Mucosa of rectum (tissue), 2 donors: ENCODE data around the gene GCG.

Experiments used
- H3K27ac ChIP-seq, 2 donors: one replicate each; pipeline ENCODE4 v1.7.0; 2013; ENCODE audit warnings: inconsistent platforms in 2 of 2, low read depth in 2 of 2, low read length in 2 of 2
- H3K27me3 ChIP-seq, 2 donors: one replicate each; pipeline ENCODE4 v1.7.0; 2013; ENCODE audit warnings: low read length in 2 of 2; ENCODE audit not compliant: control insufficient read depth in 2 of 2, insufficient read depth in 2 of 2
- H3K36me3 ChIP-seq, 2 donors: one replicate each; pipeline ENCODE4 v1.7.0; 2013; ENCODE audit warnings: low read length in 2 of 2; ENCODE audit not compliant: control insufficient read depth in 2 of 2, insufficient read depth in 2 of 2
- H3K4me1 ChIP-seq, 2 donors: one replicate each; pipeline ENCODE4 v1.7.0; 2013; ENCODE audit warnings: low read length in 2 of 2, mild to moderate bottlenecking in 1 of 2; ENCODE audit not compliant: control insufficient read depth in 2 of 2, insufficient read depth in 2 of 2
- H3K4me3 ChIP-seq, 2 donors: one replicate each; pipeline ENCODE4 v1.7.0; 2013; ENCODE audit warnings: low read length in 2 of 2
- H3K9ac ChIP-seq, 2 donors: one replicate each; pipeline ENCODE4 v1.7.0; 2013; ENCODE audit warnings: low read length in 2 of 2, low read depth in 1 of 2, mild to moderate bottlenecking in 1 of 2
- H3K9me3 ChIP-seq, 2 donors: one replicate each; pipeline ENCODE4 v1.7.0; 2013; ENCODE audit warnings: low read length in 2 of 2; ENCODE audit not compliant: control insufficient read depth in 2 of 2
- donor health status: healthy.
- donor health status: Normal muscosa, but diverticular disease.

GCG gene

GRCh38 chr2:162152147-162152546 lies at the start of gene GCG:
GCG (minus strand) TSS chr2:162152247; CDS start chr2:162149178, 3,069 bp downstream.
- Histone ChIP-seq H3K4me1 (peaks cover 0 to 2% of the 10 kb centered on the region in 2 donors), H3K36me3 (no peaks in the 10 kb centered on the region), H3K9me3 (no peaks in the 10 kb centered on the region), H3K9ac (no peak within 1 kb of the TSS), H3K27ac (no peak within 1 kb of the TSS), H3K27me3 (no peaks in the 10 kb centered on the region), H3K4me3 (no peak within 1 kb of the TSS)

GRCh38 chr2:162200636-162201035 lies 48.6 kb upstream of the GCG start:
- Histone ChIP-seq H3K27me3 (no peaks in the 10 kb centered on the region), H3K36me3 (no peaks in the 10 kb centered on the region), H3K4me3 (no peak overlapping the region), H3K4me1 (no peaks in the 10 kb centered on the region), H3K9me3 (no peaks in the 10 kb centered on the region), H3K9ac (no peak overlapping the region), H3K27ac (no peak overlapping the region)

- no peak overlapping the region for H3K4me3 ChIP-seq
- no peaks in the 10 kb centered on the region for H3K36me3 ChIP-seq
- H3K9ac ChIP-seq, result no peak overlapping the region
- no peaks in the 10 kb centered on the region for H3K27me3 ChIP-seq
- no peaks in the 10 kb centered on the region for H3K4me1 ChIP-seq
- no peak overlapping the region for H3K27ac ChIP-seq
- H3K9me3 ChIP-seq, result no peaks in the 10 kb centered on the region
These were observed 47.9 kb upstream of the GCG start for GRCh38 chr2:162199913-162200312.

GRCh38 chr2:162198239-162198638 lies 46.2 kb upstream of the GCG start:
- Histone ChIP-seq H3K4me3 (no peak overlapping the region), H3K27ac (no peak overlapping the region), H3K9ac (no peak overlapping the region), H3K27me3 (no peaks in the 10 kb centered on the region), H3K36me3 (no peaks in the 10 kb centered on the region), H3K4me1 (no peaks in the 10 kb centered on the region), H3K9me3 (no peaks in the 10 kb centered on the region)

GRCh38 chr2:162197069-162197825 lies 45.2 kb upstream of the GCG start:
- Histone ChIP-seq H3K4me1 (no peaks in the 10 kb centered on the region), H3K27ac (no peak overlapping the region), H3K27me3 (no peaks in the 10 kb centered on the region), H3K9me3 (no peaks in the 10 kb centered on the region), H3K36me3 (no peaks in the 10 kb centered on the region), H3K4me3 (no peak overlapping the region), H3K9ac (no peak overlapping the region)

GRCh38 chr2:162196638-162197037 lies 44.6 kb upstream of the GCG start:
- H3K9me3 ChIP-seq, result no peaks in the 10 kb centered on the region
- H3K27me3 ChIP-seq, result no peaks in the 10 kb centered on the region
- H3K36me3 ChIP-seq, result no peaks in the 10 kb centered on the region
- no peak overlapping the region for H3K27ac ChIP-seq
- no peak overlapping the region for H3K4me3 ChIP-seq
- H3K9ac ChIP-seq, result no peak overlapping the region
- H3K4me1 ChIP-seq, result no peaks in the 10 kb centered on the region

GRCh38 chr2:162188451-162188850 lies 36.4 kb upstream of the GCG start:
- Histone ChIP-seq H3K9me3 (no peaks in the 10 kb centered on the region), H3K9ac (no peak overlapping the region), H3K27ac (no peak overlapping the region)

GRCh38 chr2:162185541-162186232 lies 33.6 kb upstream of the GCG start:
- H3K36me3 ChIP-seq, result no peaks in the 10 kb centered on the region
- no peak overlapping the region for H3K4me3 ChIP-seq
- no peak overlapping the region for H3K9ac ChIP-seq
- H3K4me1 ChIP-seq, result peaks cover 0 to 7% of the 10 kb centered on the region in 2 donors
- H3K27ac ChIP-seq, result no peak overlapping the region
- H3K27me3 ChIP-seq, result no peaks in the 10 kb centered on the region
- H3K9me3 ChIP-seq, result no peaks in the 10 kb centered on the region

More at GRCh38 chr2:162188451-162188850, 36.4 kb upstream of the GCG start:
- no peaks in the 10 kb centered on the region for H3K36me3 ChIP-seq
- H3K4me3 ChIP-seq, result no peak overlapping the region
- H3K27me3 ChIP-seq, result no peaks in the 10 kb centered on the region
- peaks cover 0 to 7% of the 10 kb centered on the region in 2 donors for H3K4me1 ChIP-seq

GRCh38 chr2:162184821-162185450 lies 32.9 kb upstream of the GCG start:
- no peak overlapping the region for H3K27ac ChIP-seq
- H3K27me3 ChIP-seq, result no peaks in the 10 kb centered on the region
- no peaks in the 10 kb centered on the region for H3K36me3 ChIP-seq
- H3K9ac ChIP-seq, result no peak overlapping the region
- no peak overlapping the region for H3K4me3 ChIP-seq
- H3K4me1 ChIP-seq, result peaks cover 0 to 7% of the 10 kb centered on the region in 2 donors
- H3K9me3 ChIP-seq, result no peaks in the 10 kb centered on the region

GRCh38 chr2:162184359-162184758 lies 32.3 kb upstream of the GCG start:
- no peak overlapping the region for H3K4me3 ChIP-seq
- H3K27ac ChIP-seq, result no peak overlapping the region
- H3K9me3 ChIP-seq, result no peaks in the 10 kb centered on the region
- no peaks in the 10 kb centered on the region for H3K36me3 ChIP-seq
- peaks cover 0 to 7% of the 10 kb centered on the region in 2 donors for H3K4me1 ChIP-seq
- H3K27me3 ChIP-seq, result no peaks in the 10 kb centered on the region
- no peak overlapping the region for H3K9ac ChIP-seq
